Endothelial cell (in vitro differentiated cells): ENCODE results near the gene PML. TPM values are rescaled to one million over a fixed set of nuclear protein-coding genes. Genes with fewer than 3 reads are reported as not detected.

Experiments
- DNase-seq: peaks from one replicate; pipeline ENCODE4 v3.0.0; 2021; ENCODE audit warnings: low spot score
- H3K27ac Mint-ChIP-seq: one replicate; pipeline ENCODE4 v1.8.0; 2021; ENCODE audit warnings: mixed read lengths, inconsistent platforms; ENCODE audit not compliant: unreplicated experiment
- H3K27me3 Mint-ChIP-seq: one replicate; pipeline ENCODE4 v1.8.0; 2021; ENCODE audit warnings: mild to moderate bottlenecking, moderate library complexity, mixed read lengths, inconsistent platforms; ENCODE audit not compliant: unreplicated experiment
- H3K36me3 Mint-ChIP-seq: one replicate; pipeline ENCODE4 v1.8.0; 2021; ENCODE audit warnings: mild to moderate bottlenecking, low read depth, mixed read lengths, inconsistent platforms; ENCODE audit not compliant: unreplicated experiment
- H3K4me1 Mint-ChIP-seq: one replicate; pipeline ENCODE4 v1.8.0; 2021; ENCODE audit warnings: mild to moderate bottlenecking, mixed read lengths, inconsistent platforms; ENCODE audit not compliant: unreplicated experiment
- H3K4me3 Mint-ChIP-seq: one replicate; pipeline ENCODE4 v1.8.0; 2021; ENCODE audit warnings: mild to moderate bottlenecking, mixed read lengths, inconsistent platforms; ENCODE audit not compliant: unreplicated experiment
- H3K9me3 Mint-ChIP-seq: one replicate; pipeline ENCODE4 v1.8.0; 2021; ENCODE audit warnings: mixed read lengths, inconsistent platforms; ENCODE audit not compliant: unreplicated experiment
- total RNA-seq: library from RNA; stranded (reverse); fragmentation: NEBNext Ultra II Directional; extraction: Animal tissue kit (Norgen Biotek cat#: 25700); gene quantifications from one replicate; pipeline ENCODE4 v1.2.1, GENCODE V29; 2021; ENCODE audit not compliant: unreplicated experiment
- TF ChIP-seq, protein P1 (sequence below): fragments of 200-600 bp; sonication (generic); IDR thresholded peaks from one replicate; pipeline ENCODE4 v1.5.0; 2021; ENCODE audit warnings: antibody characterized with exemption; ENCODE audit not compliant: unreplicated experiment

The PML gene
- total RNA-seq, 1 donor from 2014 or later: 161 TPM

DNA sequence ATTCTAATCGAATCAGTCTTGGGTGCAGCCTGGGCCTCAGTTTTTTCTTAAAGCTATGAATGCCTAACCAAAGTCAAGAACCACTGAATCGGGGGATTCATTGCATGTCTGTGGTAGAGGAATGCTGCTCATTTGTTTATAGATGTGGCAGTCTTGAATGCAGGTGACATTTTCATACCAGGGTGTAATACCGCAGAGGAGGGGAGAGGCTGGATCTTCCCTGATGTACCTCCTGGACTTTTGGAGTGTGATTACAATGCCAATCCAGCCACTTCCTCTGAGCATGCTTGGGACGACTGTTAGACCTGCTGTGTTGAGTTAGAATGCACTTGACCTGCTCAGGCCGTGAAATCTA is 45.1 kb downstream of the PML start:
- peaks cover 31% of the 10 kb centered on the region for H3K36me3 Mint-ChIP-seq
- no peaks in the 10 kb centered on the region for H3K9me3 Mint-ChIP-seq
- DNase-seq: no peak
- peaks cover 15% of the 10 kb centered on the region for H3K27me3 Mint-ChIP-seq
- H3K4me1 Mint-ChIP-seq: peaks cover 28% of the 10 kb centered on the region
- TF ChIP-seq, protein P1, sequence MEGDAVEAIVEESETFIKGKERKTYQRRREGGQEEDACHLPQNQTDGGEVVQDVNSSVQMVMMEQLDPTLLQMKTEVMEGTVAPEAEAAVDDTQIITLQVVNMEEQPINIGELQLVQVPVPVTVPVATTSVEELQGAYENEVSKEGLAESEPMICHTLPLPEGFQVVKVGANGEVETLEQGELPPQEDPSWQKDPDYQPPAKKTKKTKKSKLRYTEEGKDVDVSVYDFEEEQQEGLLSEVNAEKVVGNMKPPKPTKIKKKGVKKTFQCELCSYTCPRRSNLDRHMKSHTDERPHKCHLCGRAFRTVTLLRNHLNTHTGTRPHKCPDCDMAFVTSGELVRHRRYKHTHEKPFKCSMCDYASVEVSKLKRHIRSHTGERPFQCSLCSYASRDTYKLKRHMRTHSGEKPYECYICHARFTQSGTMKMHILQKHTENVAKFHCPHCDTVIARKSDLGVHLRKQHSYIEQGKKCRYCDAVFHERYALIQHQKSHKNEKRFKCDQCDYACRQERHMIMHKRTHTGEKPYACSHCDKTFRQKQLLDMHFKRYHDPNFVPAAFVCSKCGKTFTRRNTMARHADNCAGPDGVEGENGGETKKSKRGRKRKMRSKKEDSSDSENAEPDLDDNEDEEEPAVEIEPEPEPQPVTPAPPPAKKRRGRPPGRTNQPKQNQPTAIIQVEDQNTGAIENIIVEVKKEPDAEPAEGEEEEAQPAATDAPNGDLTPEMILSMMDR: no peak
- H3K4me3 Mint-ChIP-seq: no peak overlapping the region
- no peak overlapping the region for H3K27ac Mint-ChIP-seq

GRCh38 chr15:74040109-74040850 is 45.8 kb downstream of the PML start:
- no peak for DNase-seq
- H3K27ac Mint-ChIP-seq: peak overlapping the region; percentile 24
- no peak overlapping the region for H3K4me3 Mint-ChIP-seq

GRCh38 chr15:74041311-74041756 is 46.8 kb downstream of the PML start:
- Mint-ChIP-seq H3K27me3 (peaks cover 15% of the 10 kb centered on the region), H3K4me1 (peaks cover 24% of the 10 kb centered on the region), H3K27ac (no peak overlapping the region), H3K36me3 (peaks cover 22% of the 10 kb centered on the region), H3K4me3 (no peak overlapping the region), H3K9me3 (no peaks in the 10 kb centered on the region)
- TF ChIP-seq, protein P1: no peak
- DNase-seq: no peak

More at GRCh38 chr15:74040109-74040850, 45.8 kb downstream of the PML start:
- TF ChIP-seq, protein P1: no peak
- peaks cover 28% of the 10 kb centered on the region for H3K4me1 Mint-ChIP-seq
- H3K9me3 Mint-ChIP-seq: no peaks in the 10 kb centered on the region
- H3K36me3 Mint-ChIP-seq: peaks cover 26% of the 10 kb centered on the region
- peaks cover 13% of the 10 kb centered on the region for H3K27me3 Mint-ChIP-seq

GRCh38 chr15:74041777-74042435 is 47.4 kb downstream of the PML start:
- H3K9me3 Mint-ChIP-seq: no peaks in the 10 kb centered on the region
- H3K27me3 Mint-ChIP-seq: peaks cover 13% of the 10 kb centered on the region
- no peak overlapping the region for H3K27ac Mint-ChIP-seq
- no peak overlapping the region for H3K4me3 Mint-ChIP-seq
- TF ChIP-seq, protein P1: no peak
- peaks cover 16% of the 10 kb centered on the region for H3K36me3 Mint-ChIP-seq
- peaks cover 18% of the 10 kb centered on the region for H3K4me1 Mint-ChIP-seq
- no peak for DNase-seq
